GM04503 (cell line): ENCODE results near the gene BIK.

ENCODE experiments used
- DNase-seq: peaks from one replicate; pipeline ENCODE4 v3.0.0-alpha.2; 2012; ENCODE audit warnings: low read depth

Gene BIK

GRCh38 chr22:43162412-43163150 lies 52.0 kb downstream of the BIK start:
- no peak for DNase-seq

DNA sequence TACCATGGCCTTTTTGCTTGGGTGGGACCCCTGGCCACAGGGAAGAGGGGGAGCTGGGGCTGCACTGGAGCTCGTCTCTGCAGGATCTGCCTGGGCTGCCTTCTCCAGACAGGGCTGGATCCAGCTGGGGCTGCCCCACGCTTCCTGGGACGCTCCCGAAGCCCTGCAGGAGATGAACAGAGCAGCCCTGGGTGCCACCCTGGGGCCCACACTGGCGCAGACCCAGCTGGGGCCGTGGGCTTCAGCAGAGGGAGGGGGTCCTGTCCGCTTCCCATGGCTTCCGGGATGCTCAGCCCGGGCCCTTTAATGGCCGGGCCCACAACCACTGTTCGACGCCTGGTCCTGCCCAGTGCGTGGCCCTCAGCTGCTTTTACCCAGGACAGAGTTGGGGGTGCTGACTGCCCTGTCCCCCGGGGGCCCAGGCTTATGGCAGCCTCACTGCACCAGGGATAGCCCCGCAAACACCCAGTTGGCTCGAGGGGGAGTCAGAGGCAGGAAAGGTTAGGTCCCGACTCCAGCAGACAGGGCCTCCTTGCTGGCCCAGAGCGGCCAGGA lies 52.8 kb downstream of the BIK start:
- DNase-seq, result no peak

DNA sequence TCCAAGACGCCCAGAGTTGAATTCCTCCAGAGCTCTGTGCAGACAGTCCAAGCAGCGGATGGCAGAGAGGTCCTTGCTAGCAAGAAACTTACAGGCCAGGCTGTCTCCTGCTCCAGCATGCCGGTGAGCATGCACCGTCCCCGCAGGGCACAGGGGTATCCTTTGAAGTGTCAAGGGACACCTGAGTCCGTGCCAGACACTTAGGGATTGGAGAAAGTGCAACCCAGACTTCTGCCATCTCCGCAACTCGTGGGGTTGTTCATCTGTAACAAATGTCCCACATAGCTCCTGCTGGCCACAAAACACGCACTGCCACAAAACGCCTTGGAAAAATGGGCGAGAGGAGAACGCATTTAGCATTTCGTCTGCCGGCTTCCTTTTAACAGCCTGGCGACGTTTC lies 54.1 kb downstream of the BIK start:
- no peak for DNase-seq

GRCh38 chr22:43166132-43166930 lies 55.8 kb downstream of the BIK start:
- DNase-seq, result no peak

- no peak for DNase-seq
Measured at GRCh38 chr22:43167001-43167589, 56.5 kb downstream of the BIK start.

DNA sequence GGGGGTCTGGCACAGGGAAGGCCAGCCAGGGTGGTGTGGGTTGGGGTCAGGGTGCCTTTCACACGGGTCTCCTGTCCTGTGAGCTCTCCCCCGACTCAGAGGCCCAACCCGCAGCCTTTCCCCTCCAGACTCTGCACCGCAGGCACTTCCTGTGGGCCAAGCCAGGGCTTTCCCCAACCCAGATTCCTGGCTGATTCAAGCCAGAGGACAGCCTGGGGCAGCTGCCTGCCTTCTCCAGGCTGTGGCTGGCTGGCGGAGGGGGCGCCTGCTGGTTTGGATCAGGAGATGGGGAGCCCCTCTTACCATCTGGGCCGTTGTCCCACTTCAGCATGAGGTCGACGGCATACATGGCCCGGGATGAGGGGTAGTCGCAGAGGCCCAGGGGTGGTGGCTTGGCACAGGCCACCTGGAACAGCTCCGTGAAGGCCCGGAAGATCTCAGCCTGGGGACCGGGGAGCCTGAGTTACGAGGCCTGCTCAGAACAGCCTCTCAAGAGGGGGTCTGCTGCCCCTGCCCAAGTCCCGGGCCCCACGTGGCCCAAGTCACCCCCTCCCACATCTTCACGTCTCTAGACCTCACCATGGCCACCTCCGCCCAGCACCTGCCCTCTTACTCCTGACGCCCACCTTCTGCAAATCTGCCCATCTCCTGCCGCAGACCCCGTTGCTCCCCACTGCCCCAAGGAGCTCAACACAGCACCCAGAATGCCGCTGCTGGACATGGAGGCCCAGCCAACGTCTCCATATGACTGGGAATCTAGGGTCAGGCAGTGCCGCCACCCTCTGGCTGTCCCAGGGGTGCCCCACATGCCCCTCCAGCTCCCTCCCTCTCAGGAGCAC lies 58.1 kb downstream of the BIK start:
- DNase-seq, result no peak

- DNase-seq, result no peak
Measured at GRCh38 chr22:43169310-43170130, 59.0 kb downstream of the BIK start.

DNA sequence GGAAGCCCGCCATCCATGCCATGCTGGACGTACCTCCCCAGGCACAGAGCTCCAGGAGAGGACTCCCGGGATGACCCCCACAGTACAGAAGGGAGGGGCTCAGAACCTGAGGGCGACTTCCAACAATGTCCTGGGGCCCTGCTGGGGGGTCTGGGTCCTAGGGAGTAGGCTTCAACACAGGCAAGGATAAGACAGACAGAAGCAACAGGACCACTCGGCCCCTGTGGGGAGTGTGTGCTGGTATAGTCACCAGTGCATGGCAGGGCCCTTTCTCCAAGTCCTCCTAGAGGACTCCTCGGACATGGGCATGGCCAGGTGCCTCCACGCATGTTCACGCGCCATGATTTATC lies 59.6 kb downstream of the BIK start:
- no peak for DNase-seq

GRCh38 chr22:43171019-43171491 lies 60.5 kb downstream of the BIK start:
- DNase-seq, result no peak

- DNase-seq, result no peak
Measured at GRCh38 chr22:43171607-43172006, 61.1 kb downstream of the BIK start.

DNA sequence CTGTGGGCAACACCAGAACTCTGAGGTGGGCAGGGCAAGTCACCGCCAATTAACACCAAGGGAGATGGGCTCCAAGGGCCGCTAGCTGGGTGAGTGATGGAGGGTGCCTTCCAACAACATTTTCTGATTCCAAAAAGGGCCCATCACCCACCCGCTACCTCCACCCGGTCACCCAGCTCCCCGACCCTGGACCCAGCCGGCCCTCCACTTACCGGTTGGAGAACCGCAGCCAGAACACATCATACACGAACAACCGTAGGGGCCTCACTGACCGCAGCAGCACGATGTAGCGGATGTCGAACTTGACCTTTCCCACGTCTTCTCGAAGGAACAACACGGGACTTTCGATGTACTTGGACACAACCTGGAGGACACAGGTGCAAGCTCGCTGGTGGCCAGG lies 61.6 kb downstream of the BIK start:
- DNase-seq, result no peak

DNA sequence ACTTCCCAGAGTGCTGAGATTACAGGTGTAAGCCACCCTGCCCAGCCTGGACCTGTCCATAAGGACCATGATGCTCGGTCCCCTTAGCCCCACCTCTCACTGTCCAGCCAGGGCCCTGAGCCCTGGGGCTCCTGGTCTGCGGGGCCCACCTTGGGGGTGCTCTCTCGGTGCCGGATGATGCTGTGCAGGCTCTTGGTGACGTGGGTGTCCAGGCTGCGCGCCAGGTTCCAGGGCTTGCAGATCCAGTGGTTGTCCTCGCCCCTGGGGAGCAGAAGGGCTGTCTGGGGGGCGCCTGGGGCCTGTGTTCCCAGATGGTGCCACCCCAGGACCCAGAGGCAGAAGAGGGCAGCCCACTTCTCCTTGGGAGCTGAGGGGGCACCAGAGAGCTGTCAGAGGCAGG lies 63.0 kb downstream of the BIK start:
- DNase-seq, result no peak

GRCh38 chr22:43173976-43174720 lies 63.6 kb downstream of the BIK start:
- no peak for DNase-seq

- no peak for DNase-seq
Measured at GRCh38 chr22:43174941-43175531, 64.5 kb downstream of the BIK start.

- no peak for DNase-seq
Measured at GRCh38 chr22:43176090-43176489, 65.5 kb downstream of the BIK start.

DNA sequence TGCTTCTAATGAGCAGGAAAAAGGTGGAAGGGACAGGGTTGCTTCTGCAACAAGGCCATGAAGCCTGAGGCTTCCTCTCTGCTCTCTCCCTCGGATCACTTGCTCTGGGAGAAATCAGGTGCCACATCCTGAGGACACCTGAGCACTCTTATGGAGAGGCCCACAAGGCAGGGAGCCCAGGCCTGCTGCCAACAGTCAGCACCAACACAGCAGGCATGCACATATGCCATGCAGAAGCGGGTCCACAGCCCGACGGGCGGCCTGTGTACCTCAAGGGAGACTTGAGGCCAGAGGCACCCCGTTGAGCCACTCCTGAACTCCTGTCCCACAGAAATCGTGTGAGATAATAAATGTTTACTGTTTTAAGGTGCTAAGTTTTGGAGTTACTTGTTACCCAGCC lies 66.9 kb downstream of the BIK start:
- DNase-seq, result no peak
